ENCODE measurements around the gene LAMTOR5.
"Not testable (repeated sequence)": the region's sequence is repeated elsewhere in the genome, so short reads cannot be mapped to it uniquely, and the experiment has no call there.

LAMTOR5 gene

GRCh38 chr1:110438893-110439292, 31.4 kb upstream of the LAMTOR5 start:
- no peaks in the 10 kb centered on the region for H3K9me3 ChIP-seq (ENCODE audit: control insufficient read depth, low read length)
- H3K4me3 ChIP-seq (ENCODE audit: low read depth, low read length), result no peak overlapping the region
- H3K27me3 ChIP-seq (ENCODE audit: control insufficient read depth, insufficient read depth, low read length), result no peaks in the 10 kb centered on the region
- H3K4me1 ChIP-seq, result no peaks in the 10 kb centered on the region
- no peak overlapping the region for H3K27ac ChIP-seq
- H2AFZ ChIP-seq, result no peak overlapping the region
- no peak overlapping the region for H3K4me2 ChIP-seq (ENCODE audit: low read length)
- H3K9ac ChIP-seq, result no peak overlapping the region
- no peaks in the 10 kb centered on the region for H3K36me3 ChIP-seq (ENCODE audit: control insufficient read depth, insufficient read depth, low read length)
- TF ChIP-seq CTCF (IDR thresholded peaks at IDR 0.05), result no peak
- H3K79me2 ChIP-seq, result no peaks in the 10 kb centered on the region

GRCh38 chr1:110437645-110438299, 30.3 kb upstream of the LAMTOR5 start:
- H2AFZ ChIP-seq; H3K4me2 ChIP-seq (ENCODE audit: low read length): not testable (repeated sequence)

GRCh38 chr1:110436635-110437034, 29.1 kb upstream of the LAMTOR5 start:
- H3K27ac ChIP-seq, result no peak overlapping the region

More at GRCh38 chr1:110437645-110438299, 30.3 kb upstream of the LAMTOR5 start:
- not testable (repeated sequence) for H3K4me3 ChIP-seq (ENCODE audit: low read depth, low read length); H3K36me3 ChIP-seq (ENCODE audit: control insufficient read depth, insufficient read depth, low read length); H3K9me3 ChIP-seq (ENCODE audit: control insufficient read depth, low read length); H3K27me3 ChIP-seq (ENCODE audit: control insufficient read depth, insufficient read depth, low read length); H3K27ac ChIP-seq; H3K4me1 ChIP-seq; H3K9ac ChIP-seq; H3K79me2 ChIP-seq

GRCh38 chr1:110434946-110435345, 27.5 kb upstream of the LAMTOR5 start:
- TF ChIP-seq CTCF (IDR thresholded peaks at IDR 0.05), result no peak
- Histone ChIP-seq H3K4me1 (no peaks in the 10 kb centered on the region), H3K79me2 (no peaks in the 10 kb centered on the region), H2AFZ (no peak overlapping the region), H3K4me3 (ENCODE audit: low read depth, low read length) (no peak overlapping the region), H3K9me3 (ENCODE audit: control insufficient read depth, low read length) (no peaks in the 10 kb centered on the region), H3K9ac (no peak overlapping the region), H3K36me3 (ENCODE audit: control insufficient read depth, insufficient read depth, low read length) (no peaks in the 10 kb centered on the region), H3K4me2 (ENCODE audit: low read length) (no peak overlapping the region), H3K27me3 (ENCODE audit: control insufficient read depth, insufficient read depth, low read length) (no peaks in the 10 kb centered on the region), H3K27ac (no peak overlapping the region)

More at GRCh38 chr1:110436635-110437034, 29.1 kb upstream of the LAMTOR5 start:
- Histone ChIP-seq H3K4me1 (no peaks in the 10 kb centered on the region), H3K36me3 (ENCODE audit: control insufficient read depth, insufficient read depth, low read length) (no peaks in the 10 kb centered on the region), H3K79me2 (no peaks in the 10 kb centered on the region), H2AFZ (no peak overlapping the region), H3K27me3 (ENCODE audit: control insufficient read depth, insufficient read depth, low read length) (no peaks in the 10 kb centered on the region), H3K4me2 (ENCODE audit: low read length) (no peak overlapping the region), H3K9me3 (ENCODE audit: control insufficient read depth, low read length) (no peaks in the 10 kb centered on the region), H3K4me3 (ENCODE audit: low read depth, low read length) (no peak overlapping the region), H3K9ac (no peak overlapping the region)
- TF ChIP-seq CTCF (IDR thresholded peaks at IDR 0.05), result no peak

- no peaks in the 10 kb centered on the region for H3K79me2 ChIP-seq
- H2AFZ ChIP-seq, result no peak overlapping the region
- no peak overlapping the region for H3K4me3 ChIP-seq (ENCODE audit: low read depth, low read length)
- H3K27ac ChIP-seq, result no peak overlapping the region
- H3K36me3 ChIP-seq (ENCODE audit: control insufficient read depth, insufficient read depth, low read length), result no peaks in the 10 kb centered on the region
- no peaks in the 10 kb centered on the region for H3K9me3 ChIP-seq (ENCODE audit: control insufficient read depth, low read length)
- no peak overlapping the region for H3K9ac ChIP-seq
- no peaks in the 10 kb centered on the region for H3K4me1 ChIP-seq
- no peak for TF ChIP-seq CTCF (IDR thresholded peaks at IDR 0.05)
- H3K27me3 ChIP-seq (ENCODE audit: control insufficient read depth, insufficient read depth, low read length), result no peaks in the 10 kb centered on the region
- no peak overlapping the region for H3K4me2 ChIP-seq (ENCODE audit: low read length)
Measured at GRCh38 chr1:110433803-110434202, 26.3 kb upstream of the LAMTOR5 start.

Data from parathyroid adenoma (tissue), 2 donors.